Stimulated activated naive CD4-positive, alpha-beta T cell treated with Interleukin-2 at 50 U/mL for 16 hours (primary cell): ENCODE results near the gene SFMBT2.

Experiments used
- DNase-seq: peaks from one replicate; lab custom pipeline; 2025; lab: John Stamatoyannopoulos, UW

SFMBT2 gene

GRCh38 chr10:7264313-7264756 is 146.5 kb downstream of the SFMBT2 start:
- no peak for DNase-seq

GRCh38 chr10:7263616-7264015 is 147.2 kb downstream of the SFMBT2 start:
- no peak for DNase-seq

- no peak for DNase-seq
Measured at GRCh38 chr10:7261351-7261750, 149.5 kb downstream of the SFMBT2 start.

GRCh38 chr10:7260912-7261311 is 149.9 kb downstream of the SFMBT2 start:
- no peak for DNase-seq

GRCh38 chr10:7260412-7260900 is 150.4 kb downstream of the SFMBT2 start:
- DNase-seq = no peak

GRCh38 chr10:7258948-7259523 is 151.8 kb downstream of the SFMBT2 start:
- peak; percentile 43 for DNase-seq

- no peak for DNase-seq
Measured at GRCh38 chr10:7255517-7255916, 155.3 kb downstream of the SFMBT2 start.

- DNase-seq = no peak
Measured at GRCh38 chr10:7251696-7252465, 159.0 kb downstream of the SFMBT2 start.

GRCh38 chr10:7250236-7250635 is 160.6 kb downstream of the SFMBT2 start:
- DNase-seq = no peak

- no peak for DNase-seq
Measured at GRCh38 chr10:7248585-7249164, 162.2 kb downstream of the SFMBT2 start.

GRCh38 chr10:7248148-7248547 is 162.7 kb downstream of the SFMBT2 start:
- DNase-seq = no peak

GRCh38 chr10:7245505-7245904 is 165.3 kb downstream of the SFMBT2 start:
- no peak for DNase-seq

GRCh38 chr10:7243873-7244272 is 167.0 kb downstream of the SFMBT2 start:
- DNase-seq = no peak

GRCh38 chr10:7243139-7243538 is 167.7 kb downstream of the SFMBT2 start:
- DNase-seq = no peak

- DNase-seq = peak; percentile 1
Measured at GRCh38 chr10:7239312-7239985, 171.4 kb downstream of the SFMBT2 start.

- no peak for DNase-seq
Measured at GRCh38 chr10:7235376-7235775, 175.5 kb downstream of the SFMBT2 start.

GRCh38 chr10:7234109-7234508 is 176.7 kb downstream of the SFMBT2 start:
- no peak for DNase-seq

GRCh38 chr10:7233259-7233991 is 177.4 kb downstream of the SFMBT2 start:
- no peak for DNase-seq

- no peak for DNase-seq
Measured at GRCh38 chr10:7231509-7232414, 179.1 kb downstream of the SFMBT2 start.

- DNase-seq = no peak
Measured at GRCh38 chr10:7230951-7231350, 179.9 kb downstream of the SFMBT2 start.

GRCh38 chr10:7230036-7230435 is 180.8 kb downstream of the SFMBT2 start:
- no peak for DNase-seq
